Measurements from ENCODE around the gene REEP6.

REEP6 gene

DNA sequence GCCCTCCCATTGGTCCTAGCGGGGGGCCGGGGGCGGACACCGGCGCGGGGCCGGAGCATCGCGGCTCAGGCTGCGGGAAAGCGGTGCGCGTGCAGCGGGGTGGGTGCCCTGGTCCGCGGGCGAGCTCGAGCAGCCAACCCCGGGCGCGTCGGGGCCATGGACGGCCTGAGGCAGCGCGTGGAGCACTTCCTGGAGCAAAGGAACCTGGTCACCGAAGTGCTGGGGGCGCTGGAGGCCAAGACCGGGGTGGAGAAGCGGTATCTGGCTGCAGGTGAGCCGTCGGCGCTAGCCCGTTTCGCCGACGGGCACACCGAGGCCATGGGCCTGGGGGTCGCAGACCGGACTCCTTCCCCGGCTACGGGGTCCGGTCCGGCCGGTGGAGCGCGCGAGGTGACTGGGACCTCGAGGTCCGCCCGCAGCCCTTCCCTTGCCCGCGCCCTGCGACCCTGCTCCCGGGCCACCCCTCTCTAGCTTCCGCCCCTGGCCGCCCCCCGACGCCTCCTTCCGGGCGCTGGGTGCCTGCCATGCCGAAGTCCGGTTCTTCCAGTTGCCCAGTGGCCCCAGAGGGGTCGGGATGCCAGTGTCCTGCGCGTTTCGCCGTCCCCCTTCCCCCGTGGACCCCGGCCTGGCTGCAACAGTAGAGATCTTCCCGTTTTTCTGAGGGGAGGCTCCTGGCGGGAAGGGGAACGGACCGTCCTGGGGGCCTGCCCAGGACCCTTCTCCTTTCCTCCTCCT, at the start of gene REEP6:
Gene REEP6 (plus strand): TSS at position 68 of the 735 bp plus-strand sequence. CDS start 89 bp downstream, at position 157.
- TF ChIP-seq GATA2 (IDR thresholded peaks at IDR 0.05; ENCODE audit: low read depth, low read length) (no peak), GATA3 (IDR thresholded peaks at IDR 0.05; ENCODE audit: low read depth, low read length) (no peak)

- TF ChIP-seq GATA2 (IDR thresholded peaks at IDR 0.05; ENCODE audit: low read depth, low read length) (no peak), GATA3 (IDR thresholded peaks at IDR 0.05; ENCODE audit: low read depth, low read length) (no peak)
These were observed 49.1 kb upstream of the REEP6 start for GRCh38 chr19:1441677-1442438.

- TF ChIP-seq GATA3 (IDR thresholded peaks at IDR 0.05; ENCODE audit: low read depth, low read length) (no peak), GATA2 (IDR thresholded peaks at IDR 0.05; ENCODE audit: low read depth, low read length) (no peak)
These were observed 45.6 kb upstream of the REEP6 start for GRCh38 chr19:1445185-1445931.

DNA sequence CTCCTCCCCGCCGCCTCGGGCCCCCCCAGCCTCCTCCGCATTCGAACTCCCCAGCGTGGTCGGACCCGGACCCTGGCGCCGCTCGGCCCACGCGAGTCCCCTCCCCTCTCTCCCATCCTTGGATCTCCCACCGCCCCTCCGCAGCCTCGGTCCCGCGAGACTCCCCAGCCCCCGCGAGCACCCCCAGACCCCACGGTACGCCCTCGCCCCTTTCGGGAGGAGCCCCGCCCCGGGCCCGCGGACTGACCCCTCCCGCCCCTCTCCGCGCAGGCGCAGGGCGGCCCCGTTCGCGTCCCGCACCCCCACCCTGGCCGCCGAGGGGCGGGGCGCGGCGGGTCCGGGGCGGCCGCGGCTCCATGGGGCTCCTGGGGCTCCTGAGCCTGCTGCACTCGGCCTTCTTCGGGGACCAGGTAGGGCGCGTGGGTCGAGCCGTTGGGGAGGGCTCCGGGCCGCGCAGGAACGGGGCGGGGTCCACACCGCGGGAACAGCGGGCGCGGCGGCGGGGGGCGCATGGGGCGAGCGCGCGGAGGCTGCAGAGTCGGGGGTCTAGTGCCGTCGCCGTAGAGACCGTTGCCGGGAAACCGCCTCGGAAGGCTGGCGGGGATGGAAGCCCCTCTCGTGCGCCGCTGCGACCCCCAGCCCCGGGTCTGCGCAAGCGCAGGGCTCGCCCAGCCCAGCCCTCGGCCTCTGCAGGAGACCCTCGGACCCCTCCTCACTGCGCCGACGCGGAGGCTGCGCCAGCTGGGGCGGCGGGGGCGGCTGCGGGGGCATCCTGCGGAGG, 44.9 kb upstream of the REEP6 start:
- no peak for TF ChIP-seq GATA3 (IDR thresholded peaks at IDR 0.05; ENCODE audit: low read depth, low read length)
- no peak for TF ChIP-seq GATA2 (IDR thresholded peaks at IDR 0.05; ENCODE audit: low read depth, low read length)

- TF ChIP-seq GATA3 (IDR thresholded peaks at IDR 0.05; ENCODE audit: low read depth, low read length) (no peak), GATA2 (IDR thresholded peaks at IDR 0.05; ENCODE audit: low read depth, low read length) (no peak)
These were observed 44.1 kb upstream of the REEP6 start for GRCh38 chr19:1446713-1447481.

GRCh38 chr19:1447504-1447903, 43.5 kb upstream of the REEP6 start:
- TF ChIP-seq GATA3 (IDR thresholded peaks at IDR 0.05; ENCODE audit: low read depth, low read length) (no peak), GATA2 (IDR thresholded peaks at IDR 0.05; ENCODE audit: low read depth, low read length) (no peak)

DNA sequence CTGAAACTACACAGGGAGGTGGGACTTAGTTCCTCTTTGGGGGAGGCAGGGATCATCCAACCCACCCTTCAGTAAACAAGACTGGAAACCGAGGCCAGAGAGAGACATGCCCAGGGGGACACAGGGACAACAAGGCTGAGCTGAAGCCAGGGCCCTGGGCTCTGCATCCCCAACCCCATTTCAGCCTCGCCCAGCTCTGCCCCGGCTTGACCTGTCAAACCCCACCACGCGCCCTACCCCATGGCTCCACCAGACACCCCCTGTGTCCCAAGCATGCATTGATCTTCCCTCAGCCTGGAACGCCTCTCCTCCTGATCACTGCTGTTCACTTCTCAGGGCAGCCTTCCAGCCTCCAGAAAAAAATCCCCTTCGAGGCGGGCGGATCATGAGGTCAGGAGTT, 43.0 kb upstream of the REEP6 start:
- no peak for TF ChIP-seq GATA2 (IDR thresholded peaks at IDR 0.05; ENCODE audit: low read depth, low read length)
- TF ChIP-seq GATA3 (IDR thresholded peaks at IDR 0.05; ENCODE audit: low read depth, low read length) = no peak

GRCh38 chr19:1449467-1450442, 41.2 kb upstream of the REEP6 start, which contains the start of gene APC2:
APC2 (plus strand) TSS chr19:1450121; CDS start chr19:1453002, 2,881 bp downstream.
- no peak for TF ChIP-seq GATA2 (IDR thresholded peaks at IDR 0.05; ENCODE audit: low read depth, low read length)
- TF ChIP-seq GATA3 (IDR thresholded peaks at IDR 0.05; ENCODE audit: low read depth, low read length) = no peak

DNA sequence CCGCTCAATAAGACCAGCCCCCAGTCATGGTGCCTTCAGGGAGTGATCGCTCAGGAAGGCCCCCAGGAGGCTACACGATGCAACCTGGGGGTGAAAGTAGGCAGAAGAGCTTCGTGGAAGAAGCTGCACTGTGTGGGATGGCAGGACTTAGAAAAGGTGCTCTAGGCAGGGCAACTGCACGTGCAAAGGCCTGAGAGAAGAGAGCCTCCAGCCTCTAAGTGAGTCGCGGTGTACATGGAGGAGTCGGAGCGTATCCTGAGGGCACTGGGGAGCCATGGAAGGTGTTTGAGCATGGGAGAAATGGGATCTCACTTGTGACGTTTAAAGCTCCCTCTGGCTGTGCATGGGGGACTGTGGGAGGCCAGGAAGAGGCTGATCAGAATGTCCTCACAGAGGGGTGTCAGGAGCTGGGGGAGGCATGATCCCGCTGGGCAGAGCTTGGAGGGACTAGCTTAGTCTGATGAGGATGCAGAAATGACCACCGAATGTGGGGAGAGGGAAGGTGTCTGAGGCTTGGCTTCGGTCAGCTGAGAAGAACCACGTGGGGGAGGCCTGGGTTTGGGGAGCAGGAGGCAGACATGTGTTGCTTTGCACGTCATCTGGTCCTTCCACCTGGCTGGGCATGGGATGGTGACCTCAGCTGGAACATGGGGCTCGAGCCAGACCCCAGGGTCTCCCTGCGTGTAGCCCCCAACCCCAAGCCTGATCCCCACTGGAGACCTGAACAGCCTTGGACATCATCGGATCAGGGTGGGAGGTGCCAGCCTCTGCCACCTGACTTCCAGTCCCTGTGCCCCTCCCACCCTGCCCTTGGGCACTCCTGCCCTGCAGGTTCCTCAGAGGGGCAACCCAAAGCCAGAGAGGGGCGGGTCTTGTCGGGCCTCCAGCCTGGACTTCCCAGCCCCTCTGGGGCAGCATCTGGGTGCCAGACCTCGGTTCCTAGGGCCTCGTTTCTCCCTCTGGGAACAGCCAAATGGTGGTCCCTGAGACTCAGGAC, 39.9 kb upstream of the REEP6 start:
- TF ChIP-seq GATA2 (IDR thresholded peaks at IDR 0.05; ENCODE audit: low read depth, low read length) = no peak
- no peak for TF ChIP-seq GATA3 (IDR thresholded peaks at IDR 0.05; ENCODE audit: low read depth, low read length)

DNA sequence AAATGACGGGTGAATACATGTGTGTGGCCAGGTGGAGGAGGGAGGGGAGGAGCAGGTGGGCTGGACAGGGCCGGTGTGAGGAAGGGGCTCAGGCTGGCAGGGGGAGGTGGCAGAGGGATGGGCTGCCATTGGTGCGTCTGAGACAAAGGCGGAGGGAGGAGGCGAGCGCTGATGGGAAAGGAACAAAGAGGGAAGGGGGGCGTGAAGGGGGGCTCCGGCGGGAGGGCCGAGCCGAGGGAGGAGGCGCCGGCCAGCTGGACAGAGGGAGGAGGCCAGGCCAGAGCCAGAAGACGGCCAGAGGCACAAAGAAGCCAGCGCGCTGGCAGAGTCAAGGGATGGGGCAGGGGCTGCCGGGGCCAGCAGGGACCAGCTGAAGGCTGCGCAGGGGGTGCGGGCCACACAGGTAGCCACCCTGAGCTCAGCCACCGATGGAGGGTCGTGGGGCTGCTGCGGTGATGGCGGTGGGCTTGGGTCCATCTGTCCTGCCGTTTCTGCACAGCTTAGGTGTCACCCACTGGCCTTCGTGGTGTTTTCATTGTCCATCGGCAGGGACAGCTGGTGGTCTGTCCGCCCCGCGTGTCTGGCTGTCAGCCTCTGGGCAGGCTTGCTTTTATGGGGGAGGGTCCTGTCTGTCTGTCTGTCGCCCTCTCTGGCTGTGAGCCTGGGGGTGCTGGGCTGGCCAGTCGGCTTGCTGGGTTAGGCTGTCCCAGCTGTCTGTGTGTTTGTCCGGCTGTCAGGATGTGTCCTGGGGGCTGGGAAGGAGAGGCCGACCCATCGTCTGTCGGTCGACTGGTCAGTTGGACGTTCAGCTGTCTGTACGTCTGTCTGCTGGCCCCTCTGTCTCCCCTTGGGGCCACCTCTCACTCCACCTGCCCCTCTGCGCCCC, 38.8 kb upstream of the REEP6 start:
- no peak for TF ChIP-seq GATA2 (IDR thresholded peaks at IDR 0.05; ENCODE audit: low read depth, low read length)
- no peak for TF ChIP-seq GATA3 (IDR thresholded peaks at IDR 0.05; ENCODE audit: low read depth, low read length)

Measured in SH-SY5Y (cell line).